Kasumi-1 (cell line): Measurements from ENCODE around the gene LPP.
"Not testable (repeated sequence)": the region's sequence is repeated elsewhere in the genome, so short reads cannot be mapped to it uniquely, and the experiment has no call there.

Experiments used
- DNase-seq, 2 experiments: peaks; one replicate each; lab custom pipeline; 2025; lab: John Stamatoyannopoulos, UW

LPP gene

GRCh38 chr3:188634285-188634684 lies 480.3 kb downstream of the LPP start:
- DNase-seq: no peak

GRCh38 chr3:188635258-188636042 lies 481.5 kb downstream of the LPP start:
- no peak for DNase-seq

GRCh38 chr3:188636292-188636691 lies 482.3 kb downstream of the LPP start:
- not testable (repeated sequence) for DNase-seq

GRCh38 chr3:188641076-188641475 lies 487.1 kb downstream of the LPP start:
- no peak for DNase-seq

GRCh38 chr3:188643736-188644135 lies 489.8 kb downstream of the LPP start:
- no peak for DNase-seq

DNA sequence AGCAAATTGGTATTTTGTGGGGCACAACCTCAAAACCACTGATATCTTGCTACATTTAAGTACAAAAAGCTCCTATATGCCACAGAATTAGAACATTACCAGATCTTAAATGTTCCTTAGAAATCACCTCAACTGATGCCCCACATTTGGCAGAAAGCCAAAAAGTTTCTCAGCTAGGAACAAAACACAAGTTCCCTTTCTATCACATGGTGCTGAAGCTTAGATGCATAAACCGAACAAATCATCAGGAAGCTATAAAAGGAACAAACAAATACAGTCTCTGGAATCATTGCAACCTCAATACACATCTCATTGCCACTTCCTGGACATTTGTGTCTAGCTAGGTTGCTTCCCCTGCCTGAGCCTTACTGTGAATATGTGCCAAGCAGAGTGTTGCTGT lies 492.6 kb downstream of the LPP start:
- peak; percentile 9 to 23 for DNase-seq

DNA sequence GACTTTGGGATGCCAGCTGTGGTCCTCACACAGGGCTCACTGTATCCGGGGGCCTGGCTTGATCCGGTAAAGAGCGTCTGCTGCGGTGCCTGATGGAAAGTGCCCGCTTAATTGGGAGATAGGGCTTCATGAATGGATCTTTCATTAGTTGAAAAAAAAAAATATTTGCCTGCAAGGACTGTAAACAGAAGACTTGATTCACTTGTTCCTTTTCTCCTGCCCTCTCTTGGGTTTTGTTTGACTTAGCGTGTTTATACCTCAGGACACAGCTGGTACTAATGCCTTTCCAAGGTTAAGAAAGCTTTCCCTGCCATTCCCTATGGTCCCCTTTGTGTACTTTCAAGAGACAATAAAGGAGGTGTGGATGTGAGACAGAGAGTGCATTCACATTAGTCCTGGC lies 493.3 kb downstream of the LPP start:
- DNase-seq: no peak

DNA sequence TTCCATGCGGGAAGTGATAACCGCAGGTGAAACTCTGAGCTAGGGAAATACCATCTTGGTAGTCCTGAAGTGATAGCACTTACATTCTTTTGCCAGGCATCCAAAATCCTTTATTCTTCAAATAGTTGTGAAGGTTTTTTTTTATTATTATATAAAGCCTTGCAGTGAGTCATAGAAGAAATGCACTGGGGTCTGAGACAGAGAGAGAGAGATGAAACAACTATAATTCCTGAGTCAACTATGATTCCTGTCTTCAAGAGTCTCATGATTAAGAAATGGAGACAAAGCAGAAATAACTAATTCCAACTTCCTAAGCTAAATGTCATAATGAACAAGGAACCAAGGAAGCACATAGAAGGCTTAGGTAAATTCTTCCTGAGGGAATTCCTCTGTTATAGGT lies 495.6 kb downstream of the LPP start:
- no peak for DNase-seq

DNA sequence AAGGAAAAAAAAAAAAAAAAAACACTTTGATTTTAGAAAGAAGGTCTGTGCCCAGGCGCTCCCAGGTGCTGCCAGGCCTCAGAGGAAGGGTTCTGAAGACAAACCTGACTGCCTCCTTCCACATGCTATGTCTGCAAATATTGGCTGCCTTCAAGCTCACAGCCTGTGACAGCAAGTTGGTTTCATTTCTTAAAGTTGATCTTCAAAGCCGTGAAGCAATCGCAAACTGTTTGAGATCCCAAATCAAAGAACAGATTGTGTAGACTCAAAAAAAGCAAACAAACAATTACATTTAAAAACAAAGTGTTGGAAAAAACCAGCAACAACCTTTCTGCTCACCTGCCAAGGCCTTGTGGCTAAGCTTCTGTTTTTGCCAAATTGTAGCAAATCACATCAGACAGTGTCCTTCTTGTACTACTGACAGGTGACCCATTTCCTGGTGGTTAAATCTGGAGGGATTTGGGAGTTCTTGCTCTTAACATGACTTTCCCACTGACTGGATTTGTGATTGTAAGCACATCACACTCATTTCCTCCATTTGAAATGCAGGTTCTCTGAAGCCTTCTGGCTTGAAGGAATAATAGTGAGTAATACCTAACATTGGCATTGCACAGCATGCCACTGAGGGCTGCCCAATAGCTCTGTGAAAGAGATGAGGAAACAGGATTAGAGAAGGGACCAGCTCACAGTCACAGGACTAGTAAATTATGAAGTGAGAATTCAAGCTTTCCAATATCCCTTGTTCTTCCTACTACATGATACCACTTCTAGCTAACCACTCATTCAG lies 502.4 kb downstream of the LPP start:
- no peak for DNase-seq

- no peak for DNase-seq
These were observed 504.6 kb downstream of the LPP start for GRCh38 chr3:188658606-188659005.

DNA sequence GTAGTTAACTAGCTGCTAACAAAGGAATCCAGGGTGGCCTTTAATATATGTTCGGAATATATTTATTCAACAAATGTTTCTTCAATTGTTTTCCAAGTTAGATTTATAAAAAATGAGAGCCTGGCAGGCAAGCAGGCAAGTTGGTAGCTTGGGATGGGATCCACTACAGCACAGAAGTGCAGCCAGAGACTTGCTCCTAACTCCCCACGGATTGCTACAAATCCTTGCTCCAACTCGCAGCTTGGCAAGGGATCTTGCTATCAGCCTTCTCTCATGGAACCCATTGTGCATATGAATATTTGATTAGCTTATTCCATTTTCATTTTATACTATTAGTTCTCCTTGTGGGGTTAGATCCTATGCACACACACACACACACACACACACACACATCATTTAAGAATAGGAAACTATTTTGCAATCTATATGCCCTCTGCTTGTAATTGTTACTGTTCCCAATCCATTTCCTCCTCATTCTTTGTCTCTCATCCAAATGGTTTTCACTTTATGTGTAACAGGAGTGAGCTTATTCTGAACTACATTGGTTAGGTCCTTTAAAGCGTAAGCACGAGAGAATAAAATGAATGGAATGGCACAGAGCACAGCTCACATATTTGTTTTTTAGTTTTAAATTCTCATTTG lies 505.6 kb downstream of the LPP start:
- DNase-seq: no peak

DNA sequence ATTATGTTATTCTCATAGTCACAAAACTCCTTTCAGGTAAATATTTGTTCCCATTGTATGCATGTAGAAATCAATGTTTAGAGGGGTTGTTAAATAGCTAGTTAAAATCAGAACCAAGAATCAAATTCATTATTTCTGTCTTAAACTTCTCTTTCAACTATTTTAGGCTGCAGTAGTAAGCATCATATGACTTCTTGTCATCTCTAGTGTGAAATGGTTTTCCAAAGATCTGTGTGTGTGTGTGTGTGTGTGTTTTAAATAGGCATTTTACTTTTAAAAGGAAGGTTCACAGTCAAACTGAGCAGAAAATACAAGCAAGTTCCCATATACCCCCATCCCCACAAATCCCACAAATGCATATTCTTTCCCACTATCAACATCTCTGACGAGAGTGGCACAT lies 506.5 kb downstream of the LPP start:
- no peak for DNase-seq

- DNase-seq: no peak
These were observed 507.8 kb downstream of the LPP start for GRCh38 chr3:188661806-188662205.

- no peak for DNase-seq
These were observed 508.3 kb downstream of the LPP start for GRCh38 chr3:188662214-188662613.

DNA sequence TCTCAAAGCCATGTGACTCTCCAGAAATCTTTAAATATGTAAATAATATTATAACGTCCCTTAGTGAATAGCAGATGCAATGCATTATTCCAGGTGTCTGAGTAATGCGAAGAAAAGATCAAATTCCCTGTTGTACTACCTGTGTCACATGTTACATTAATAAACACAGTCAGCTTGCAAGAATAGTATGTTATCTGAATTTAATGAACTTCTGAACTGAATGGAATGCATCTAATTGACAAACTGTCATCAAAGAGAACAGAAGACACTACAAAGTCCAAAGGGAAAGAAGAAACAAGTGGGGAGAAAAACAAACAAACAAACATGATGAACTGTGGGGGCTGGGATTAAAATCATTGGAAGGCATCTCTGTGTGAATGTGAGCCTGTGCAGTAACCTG lies 508.8 kb downstream of the LPP start:
- no peak for DNase-seq

DNA sequence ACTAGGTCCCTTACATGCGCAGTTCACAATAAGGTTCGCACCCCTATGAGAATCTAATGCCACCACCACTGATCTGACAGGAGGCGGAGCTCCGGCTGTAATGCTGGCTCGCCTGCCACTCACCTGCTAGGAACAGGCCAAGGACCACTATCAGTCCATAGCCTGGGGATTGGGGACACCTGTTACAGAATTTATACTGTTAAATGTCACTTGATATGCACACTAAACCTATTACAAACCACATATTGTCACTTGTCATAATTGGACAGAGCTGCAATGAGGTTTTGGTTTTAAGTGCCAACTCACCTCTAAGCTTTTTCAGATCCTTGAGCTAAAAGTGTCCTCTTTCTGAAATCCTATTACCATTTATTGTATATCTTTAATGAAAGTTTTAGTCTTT lies 509.9 kb downstream of the LPP start:
- DNase-seq: no peak

GRCh38 chr3:188664795-188665194 lies 510.8 kb downstream of the LPP start:
- peak; percentile 14 to 15 for DNase-seq

GRCh38 chr3:188667926-188668325 lies 514.0 kb downstream of the LPP start:
- no peak for DNase-seq

DNA sequence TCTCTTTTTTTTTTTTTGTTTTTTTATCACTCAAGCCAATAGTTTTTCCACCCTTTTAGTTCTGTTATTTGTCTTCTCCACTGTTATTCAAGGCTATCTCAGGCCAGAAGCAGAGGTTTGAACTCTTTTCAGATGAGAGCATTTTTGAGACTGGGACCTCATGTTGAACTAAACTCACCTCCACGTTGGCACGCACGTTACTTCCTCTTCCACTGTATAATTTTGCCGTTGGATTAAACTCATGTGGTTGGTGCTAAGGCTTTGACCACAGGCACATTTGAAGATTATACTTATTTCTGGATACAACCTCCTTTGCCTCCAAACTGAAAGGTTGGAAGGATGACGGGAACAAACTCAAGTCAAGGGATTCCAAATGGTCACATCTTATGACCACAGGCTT lies 516.5 kb downstream of the LPP start:
- DNase-seq: no peak

DNA sequence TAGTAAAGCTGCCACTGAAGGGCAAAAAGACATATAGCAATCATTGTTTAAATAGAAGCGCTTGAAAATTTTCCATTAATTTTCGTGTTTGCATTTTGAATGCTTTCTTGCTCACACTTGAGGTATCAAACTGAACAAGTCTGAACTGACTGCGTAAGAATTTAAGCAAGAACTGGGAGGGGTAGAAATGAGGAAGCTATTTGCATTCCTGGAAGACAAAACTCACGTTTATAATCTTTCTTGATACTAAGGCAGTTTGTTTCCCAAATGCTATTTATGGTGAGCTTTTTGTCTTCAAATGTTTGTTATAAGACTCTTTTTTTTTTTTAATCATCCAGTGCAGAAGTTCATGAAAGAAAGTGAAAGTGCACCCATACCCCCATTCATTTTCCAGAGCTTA lies 518.0 kb downstream of the LPP start:
- DNase-seq: peak in 1 of 2 experiments; percentile 2

DNA sequence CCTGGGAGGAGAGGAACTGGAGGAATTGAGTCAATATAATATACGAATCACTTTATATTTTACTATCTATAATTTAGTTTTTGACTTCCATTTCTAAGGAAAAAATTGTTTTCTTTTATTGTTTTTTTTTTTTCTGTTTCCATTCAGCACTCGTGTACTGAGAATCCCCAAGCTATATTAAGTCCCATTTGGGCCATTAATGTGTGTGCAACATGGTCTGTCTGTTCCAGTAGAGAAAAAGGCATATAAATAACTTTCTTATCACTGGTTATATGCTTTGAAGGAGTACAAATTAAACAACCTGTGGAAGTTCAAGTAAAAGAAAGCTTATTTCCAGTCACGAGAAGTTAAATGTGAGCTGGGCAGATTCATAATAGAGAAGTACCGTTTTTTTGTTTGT lies 518.9 kb downstream of the LPP start:
- no peak for DNase-seq

GRCh38 chr3:188673646-188674186 lies 519.8 kb downstream of the LPP start:
- DNase-seq: peak in 1 of 2 experiments; percentile 2

DNA sequence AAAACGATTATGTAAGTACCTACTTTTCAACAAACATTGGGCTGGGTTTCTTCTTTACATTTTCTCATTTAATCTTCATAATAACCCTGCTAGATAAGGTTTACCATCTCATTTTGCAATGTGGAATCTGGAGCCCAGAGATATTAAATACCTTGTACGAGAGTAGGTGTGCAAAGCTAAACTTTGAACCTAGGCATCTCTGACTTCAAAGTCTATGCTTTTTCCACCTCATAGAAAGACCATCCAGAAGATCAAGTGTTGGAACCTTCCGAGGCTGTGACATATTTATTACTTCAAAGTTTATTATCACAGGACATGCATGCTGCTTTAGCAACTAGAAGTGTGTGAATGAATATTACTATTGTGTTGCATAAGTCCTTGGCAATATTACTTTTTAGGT lies 520.6 kb downstream of the LPP start:
- DNase-seq: no peak
